Heart right ventricle (tissue), 16 donors: ENCODE measurements around the gene FILIP1L. TPM values are rescaled to one million over a fixed set of nuclear protein-coding genes. Genes with fewer than 3 reads are reported as not detected.
A peak's percentile ranks its signal among the peaks of the same experiment; 100 is the strongest.

ENCODE experiments used
- ATAC-seq, 8 donors: fragments of 200-7000 bp; cut with Tn5 transposase; one replicate each; pipeline ENCODE4 v1.9.1; 2020; ENCODE audit warnings: mild to moderate bottlenecking in 8 of 8, moderate library complexity in 8 of 8, moderate number of reproducible peaks in 1 of 8
- DNase-seq, 2 donors: peaks; one replicate each; pipeline ENCODE4 v3.0.0-alpha.2; 2020
- H3K27ac ChIP-seq, 10 donors: fragments of 200-600 bp; sonication (generic) in 2 of 10; one replicate each; pipeline versions ENCODE4 v1.5.0 to v1.8.0; 2020 to 2022; ENCODE audit warnings: mild to moderate bottlenecking in 3 of 10
- H3K27me3 ChIP-seq, 7 donors: fragments of 200-600 bp; one replicate each; pipeline ENCODE4 v1.8.0; 2021 to 2022; ENCODE audit warnings: mild to moderate bottlenecking in 2 of 7
- H3K36me3 ChIP-seq, 9 donors: fragments of 200-600 bp; sonication (generic) in 1 of 9; one replicate each; pipeline versions ENCODE4 v1.5.0 to v1.8.0; 2020 to 2022; ENCODE audit warnings: mild to moderate bottlenecking in 2 of 9
- H3K4me1 ChIP-seq, 9 donors: fragments of 200-600 bp; sonication (generic) in 1 of 9; one replicate each; pipeline versions ENCODE4 v1.5.0 to v1.8.0; 2020 to 2022; ENCODE audit warnings: mild to moderate bottlenecking in 4 of 9
- H3K4me3 ChIP-seq, 10 donors: fragments of 200-600 bp; sonication (generic) in 2 of 10; one replicate each; pipeline versions ENCODE4 v1.5.0 to v1.8.0; 2020 to 2022; ENCODE audit warnings: mild to moderate bottlenecking in 7 of 10, moderate library complexity in 2 of 10
- H3K9me3 ChIP-seq, 11 donors: fragments of 200-600 bp in 10 of 11; sonication (generic) in 2 of 11; one replicate each; pipeline versions ENCODE4 v1.5.0 to v1.8.0; 2013 to 2022; ENCODE audit warnings: mild to moderate bottlenecking in 2 of 11, control low read depth in 1 of 11, moderate library complexity in 1 of 11
- WGBS, 2 donors: extraction: QIAGEN DNeasy Blood & Tissue Kit; methylation state at CpG; one replicate each; pipeline ENCODE4 v1.1.7; 2013; ENCODE audit warnings: inconsistent platforms in 1 of 2; 5-methylcytosine and 5-hydroxymethylcytosine counted together
- intact Hi-C, 10 donors: fragments of 100-400 bp; cut with DNase I; formaldehyde crosslinking; loops; one replicate each; pipeline versions ENCODE4 v1.11.1 to v1.14.2; 2022
- polyA plus RNA-seq, 2 donors: library from polyadenylated mRNA; stranded (reverse); fragments of 200-250 nt; gene quantifications; one replicate each; pipeline ENCODE4 v1.2.3, GENCODE V29; 2013
- total RNA-seq, 10 donors: library from RNA; stranded (reverse); fragmentation: NEBNext Ultra II Directional in 3 of 10; extraction: Animal tissue kit (Norgen Biotek cat#: 25700) in 3 of 10; gene quantifications; one replicate each; pipeline versions ENCODE4 v1.2.1 to v1.2.4, GENCODE V29; 2021 to 2023
- TF ChIP-seq, protein P1 (sequence below), 9 donors: fragments of 200-600 bp; sonication (generic) in 2 of 9; IDR thresholded peaks; one replicate each; pipeline versions ENCODE4 v1.5.0 to v1.8.0; 2021 to 2022; ENCODE audit warnings: antibody characterized with exemption in 9 of 9, mild to moderate bottlenecking in 5 of 9, moderate library complexity in 1 of 9
- donor health status: Arrhythmogenic right ventricular cardiomyopathy.
- donor health status: ischemic (EF 13 %, LVEDD 7.1; RV severe dilation, severe dysfunction).
- donor health status: healthy with polysubstance abuse.
- donor health status: DM: no; HTN: yes; CAD: no.
- donor health status: DM: no; HTN: no; CAD: no.
- donor health status: ischemic (EF 25% LVEDD 6.9; RV normal size, moderate dysfunction).
- donor health status: ischemic (EF 25% LVEDD 5.7; RV mildly dilated, moderate dysfunction).
- donor health status: healthy.
- donor health status: DM: yes; HTN: yes; CAD: no.
- donor health status: Ischemic cardiomyopathy.
- donor health status: ischemic (EF 35%, LVEDD 5.7; RV mildly dilated, moderate dysfunction).
- donor health status: nonischemic (EF 11% LVEDD 7.7; RV severe dilation, severe dysfunction).
- donor health status: DM: yes; HTN: yes; CAD: no.
- donor health status: PGD.
- donor health status: ischemic (EF 29% LVEDD 5.4; RV normal size, mild dysfunction).
- donor health status: nonischemic (EF 23%, LVEDD 6.1; RV moderate dilation, normal function).

FILIP1L gene
- total and polyA plus RNA-seq, 12 donors = 15.9 to 134 (median 64.3) TPM

DNA sequence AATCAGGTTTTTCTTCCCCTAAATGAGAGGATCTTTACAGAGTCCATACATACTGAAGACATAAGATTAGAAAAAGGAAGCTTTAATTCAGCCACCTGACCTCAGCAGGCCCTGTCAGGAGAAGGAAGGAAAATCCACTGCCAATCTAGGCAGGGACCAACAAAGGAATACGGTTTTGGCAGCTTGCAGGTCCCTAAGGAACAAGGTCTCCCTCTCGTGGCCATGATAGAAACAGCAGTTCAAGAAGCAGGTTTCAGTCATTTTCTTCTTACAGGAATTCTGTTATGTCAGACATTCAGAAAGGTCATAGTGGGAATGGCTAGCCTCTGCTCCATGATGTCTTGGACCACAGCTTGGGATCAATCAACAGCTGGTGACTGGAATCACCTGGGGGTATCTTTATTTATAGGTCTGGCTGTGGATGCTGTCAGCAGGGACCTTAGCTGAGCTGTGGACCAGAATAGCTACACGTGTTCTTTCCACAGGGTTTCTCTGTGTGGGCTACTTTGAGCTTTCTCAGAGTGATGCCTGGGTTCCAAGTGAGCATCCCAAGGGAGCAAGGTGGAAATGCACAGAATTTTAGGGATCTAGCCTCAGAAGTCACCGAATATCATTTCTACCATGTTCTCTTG is 306.0 kb downstream of the FILIP1L start:
- ATAC-seq = peak; percentile 10 to 60 (median 54)
- Histone ChIP-seq H3K27me3 (no peaks in the 10 kb centered on the region), H3K9me3 (peaks cover 0 to 16% (median 11%) of the 10 kb centered on the region in 11 donors), H3K4me1 (peaks cover 0 to 3% (median 0%) of the 10 kb centered on the region in 9 donors), H3K27ac (no peak overlapping the region), H3K4me3 (no peak overlapping the region), H3K36me3 (no peaks in the 10 kb centered on the region)
- peak in 1 of 2 donors; percentile 39 for DNase-seq
- intact Hi-C loops = loop anchor here in 1 of 10 donors (5.0 kb wide), 1 partner anchor 786 kb away; no protein-coding TSS in a partner anchor
- WGBS, 2 donors = 39 to 40% methylated on average over 4 of the region's 4 CpGs
- TF ChIP-seq, protein P1, sequence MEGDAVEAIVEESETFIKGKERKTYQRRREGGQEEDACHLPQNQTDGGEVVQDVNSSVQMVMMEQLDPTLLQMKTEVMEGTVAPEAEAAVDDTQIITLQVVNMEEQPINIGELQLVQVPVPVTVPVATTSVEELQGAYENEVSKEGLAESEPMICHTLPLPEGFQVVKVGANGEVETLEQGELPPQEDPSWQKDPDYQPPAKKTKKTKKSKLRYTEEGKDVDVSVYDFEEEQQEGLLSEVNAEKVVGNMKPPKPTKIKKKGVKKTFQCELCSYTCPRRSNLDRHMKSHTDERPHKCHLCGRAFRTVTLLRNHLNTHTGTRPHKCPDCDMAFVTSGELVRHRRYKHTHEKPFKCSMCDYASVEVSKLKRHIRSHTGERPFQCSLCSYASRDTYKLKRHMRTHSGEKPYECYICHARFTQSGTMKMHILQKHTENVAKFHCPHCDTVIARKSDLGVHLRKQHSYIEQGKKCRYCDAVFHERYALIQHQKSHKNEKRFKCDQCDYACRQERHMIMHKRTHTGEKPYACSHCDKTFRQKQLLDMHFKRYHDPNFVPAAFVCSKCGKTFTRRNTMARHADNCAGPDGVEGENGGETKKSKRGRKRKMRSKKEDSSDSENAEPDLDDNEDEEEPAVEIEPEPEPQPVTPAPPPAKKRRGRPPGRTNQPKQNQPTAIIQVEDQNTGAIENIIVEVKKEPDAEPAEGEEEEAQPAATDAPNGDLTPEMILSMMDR (IDR thresholded peaks at IDR 0.05) = peak; percentile 60 to 87 (median 80)

DNA sequence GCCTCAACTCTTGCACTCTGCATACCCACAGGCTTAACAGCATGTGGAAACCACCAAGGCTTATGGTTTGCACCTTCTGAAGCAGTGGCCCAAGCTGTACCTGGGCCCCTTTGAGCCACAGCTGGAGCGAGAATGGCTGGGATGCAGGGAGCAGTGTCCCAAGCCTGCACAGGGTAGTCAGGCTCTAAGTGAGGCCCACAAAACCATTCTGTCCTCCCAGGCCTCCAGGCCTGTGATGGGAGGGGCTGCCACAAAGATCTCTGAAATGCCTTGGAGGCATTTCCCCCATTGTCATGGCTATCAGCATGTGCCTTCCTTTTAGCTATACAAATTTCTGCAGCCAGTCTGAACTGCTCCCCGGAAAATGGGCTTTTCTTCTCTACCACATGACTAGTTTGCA is 309.1 kb downstream of the FILIP1L start:
- 97 to 98% methylated on average over 2 of the region's 2 CpGs for WGBS, 2 donors
- TF ChIP-seq, protein P1 (IDR thresholded peaks at IDR 0.05) = no peak
- no peaks in the 10 kb centered on the region for H3K27me3 ChIP-seq
- DNase-seq (no peak), ATAC-seq (no peak)
- H3K36me3 ChIP-seq = no peaks in the 10 kb centered on the region
- no peak overlapping the region for H3K27ac ChIP-seq
- peaks cover 0 to 16% (median 11%) of the 10 kb centered on the region in 11 donors for H3K9me3 ChIP-seq
- H3K4me1 ChIP-seq = peaks cover 0 to 4% (median 0%) of the 10 kb centered on the region in 9 donors
- intact Hi-C loops = loop anchor here in 1 of 10 donors (5.0 kb wide), 1 partner anchor 783 kb away; no protein-coding TSS in a partner anchor
- H3K4me3 ChIP-seq = no peak overlapping the region

DNA sequence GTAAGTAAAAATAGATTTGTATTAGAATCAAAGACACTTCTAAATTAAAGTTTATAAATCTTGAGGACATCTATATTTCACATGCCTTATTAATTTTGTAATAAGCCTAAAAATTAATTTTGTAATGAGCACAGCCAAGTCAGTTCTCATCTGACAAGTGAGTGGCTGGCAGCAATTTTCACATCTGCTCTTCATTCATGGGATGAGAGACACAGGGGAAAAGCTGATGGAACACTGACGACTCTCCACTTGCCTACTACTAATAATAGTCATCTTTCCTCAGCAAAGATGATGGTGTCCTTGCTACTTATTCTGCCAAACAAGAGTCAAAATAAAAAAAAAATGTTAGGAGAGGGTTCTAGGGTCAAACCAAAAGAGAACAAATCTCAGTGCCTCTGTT is 311.0 kb downstream of the FILIP1L start:
- WGBS, 2 donors = 60 to 63% methylated on average over 1 of the region's 1 CpG
- H3K27me3 ChIP-seq = no peaks in the 10 kb centered on the region
- DNase-seq (no peak), ATAC-seq (no peak)
- H3K4me3 ChIP-seq = no peak overlapping the region
- intact Hi-C loops = no loop called here
- peaks cover 0 to 4% (median 0%) of the 10 kb centered on the region in 9 donors for H3K4me1 ChIP-seq
- no peak overlapping the region for H3K27ac ChIP-seq
- no peaks in the 10 kb centered on the region for H3K36me3 ChIP-seq
- H3K9me3 ChIP-seq = peaks cover 0 to 16% (median 11%) of the 10 kb centered on the region in 11 donors
- TF ChIP-seq, protein P1 (IDR thresholded peaks at IDR 0.05) = no peak

DNA sequence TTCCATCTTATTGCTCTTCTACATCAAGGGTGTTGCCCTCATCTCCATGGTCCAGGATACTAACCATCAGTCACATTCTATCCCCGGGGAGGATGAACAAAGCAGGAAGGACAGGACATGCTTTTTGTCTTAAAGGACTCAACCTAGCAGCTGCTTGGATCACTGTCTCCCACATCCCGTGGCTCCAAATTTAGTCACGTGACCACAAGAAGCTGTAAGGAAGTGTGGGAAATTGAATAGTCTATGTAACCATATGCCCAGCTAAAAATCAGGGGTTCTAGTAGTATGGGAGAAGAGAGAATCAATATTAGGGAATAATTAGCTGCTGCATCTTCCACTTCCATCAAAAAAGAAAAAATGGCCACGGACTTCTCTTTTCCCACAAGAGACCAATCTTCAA is 314.9 kb downstream of the FILIP1L start:
- TF ChIP-seq, protein P1 (IDR thresholded peaks at IDR 0.05) = no peak
- peaks cover 0 to 2% (median 0%) of the 10 kb centered on the region in 9 donors for H3K36me3 ChIP-seq
- no peaks in the 10 kb centered on the region for H3K27me3 ChIP-seq
- H3K9me3 ChIP-seq = peaks cover 0 to 4% (median under 1%) of the 10 kb centered on the region in 11 donors
- intact Hi-C loops = no loop called here
- H3K4me1 ChIP-seq = peaks cover 0 to 4% (median 0%) of the 10 kb centered on the region in 9 donors
- H3K27ac ChIP-seq = no peak overlapping the region
- WGBS, 2 donors = 83 to 84% methylated on average over 4 of the region's 4 CpGs
- DNase-seq (no peak), ATAC-seq (no peak)
- H3K4me3 ChIP-seq = no peak overlapping the region
